GOT3 (cell line): ENCODE results near the gene IL31RA.

Experiments used
- DNase-seq: peaks from one replicate; lab custom pipeline; 2025; ENCODE audit warnings: mixed read lengths; lab: John Stamatoyannopoulos, UW

IL31RA gene

GRCh38 chr5:55903121-55903701 lies 52.1 kb downstream of the IL31RA start:
- DNase-seq: no peak

GRCh38 chr5:55904152-55904551 lies 53.0 kb downstream of the IL31RA start:
- no peak for DNase-seq

- no peak for DNase-seq
Measured at GRCh38 chr5:55905251-55905650, 54.1 kb downstream of the IL31RA start.

GRCh38 chr5:55907927-55908326 lies 56.8 kb downstream of the IL31RA start:
- no peak for DNase-seq

DNA sequence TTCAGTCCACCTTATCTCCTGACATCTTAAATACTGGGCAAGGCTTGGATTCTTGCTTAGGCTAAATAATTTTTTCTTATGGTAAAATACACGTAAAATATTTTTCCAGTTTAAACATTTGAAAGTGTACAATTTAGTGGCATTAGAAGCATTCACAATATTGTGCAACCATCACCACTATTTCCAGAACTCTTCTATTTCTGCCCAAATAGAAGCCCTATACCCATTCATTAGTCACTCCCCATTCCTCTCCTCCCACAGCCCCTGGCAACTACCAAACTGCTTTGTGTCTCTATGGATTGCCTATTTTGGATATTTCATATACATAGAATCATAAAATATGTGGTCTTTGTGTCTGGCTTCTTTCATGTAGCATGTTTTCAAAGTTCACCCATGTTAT lies 57.6 kb downstream of the IL31RA start:
- DNase-seq: no peak

- DNase-seq: no peak
Measured at GRCh38 chr5:55911784-55912653, 60.9 kb downstream of the IL31RA start.

GRCh38 chr5:55913466-55914413 lies 62.6 kb downstream of the IL31RA start:
- DNase-seq: no peak

- DNase-seq: no peak
Measured at GRCh38 chr5:55914971-55915370, 63.8 kb downstream of the IL31RA start.

- DNase-seq: no peak
Measured at GRCh38 chr5:55915783-55916182, 64.6 kb downstream of the IL31RA start.

DNA sequence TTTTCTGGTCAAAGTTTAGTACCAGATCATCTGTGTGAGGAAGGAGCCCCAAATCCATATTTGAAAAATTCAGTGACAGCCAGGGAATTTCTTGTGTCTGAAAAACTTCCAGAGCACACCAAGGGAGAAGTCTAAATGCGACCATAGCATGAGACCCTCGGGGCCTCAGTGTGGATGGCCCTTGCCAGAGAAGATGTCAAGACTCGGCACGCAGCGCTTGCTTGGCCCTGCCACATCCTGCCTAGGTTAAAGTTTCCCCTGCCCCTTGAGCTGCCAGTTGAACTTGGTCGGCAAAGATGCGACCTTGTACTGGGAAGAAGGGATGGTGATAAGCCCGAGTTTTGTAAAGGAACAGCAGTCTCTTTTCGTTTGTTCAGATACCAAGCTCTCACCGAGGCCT lies 65.8 kb downstream of the IL31RA start:
- no peak for DNase-seq

DNA sequence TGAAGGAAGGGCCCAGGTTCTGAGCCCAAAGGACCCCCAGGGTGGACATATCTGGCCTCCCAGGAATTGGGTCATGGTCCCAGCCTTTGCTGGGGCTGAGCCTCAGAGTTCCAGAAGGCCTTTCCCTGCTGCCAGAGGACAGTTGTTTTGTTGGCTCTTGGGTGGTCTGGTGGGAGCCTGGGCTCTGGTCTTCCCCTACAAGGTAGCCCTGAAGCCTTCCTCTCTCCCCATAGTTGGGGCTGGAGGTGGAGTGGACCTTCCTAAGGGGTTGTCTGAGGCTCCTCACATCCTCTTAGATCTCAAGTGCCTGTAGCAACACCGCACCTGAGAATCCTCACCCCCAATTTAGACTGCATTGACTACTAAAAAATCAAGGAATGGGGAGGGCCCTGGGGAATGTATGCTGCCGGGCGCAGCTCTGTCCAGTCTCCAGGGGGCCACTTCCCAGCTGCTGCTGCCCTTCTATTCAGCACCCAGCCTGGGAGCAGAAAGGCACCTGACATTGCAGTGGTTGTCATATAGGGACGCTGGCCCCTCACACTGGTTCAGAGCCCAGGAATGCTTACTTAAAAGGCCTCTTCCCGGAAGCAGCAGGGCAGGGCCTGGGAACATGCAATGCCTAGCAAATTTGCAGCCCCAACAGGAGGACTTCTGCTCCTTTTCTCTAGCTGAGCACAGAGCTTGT lies 66.4 kb downstream of the IL31RA start:
- DNase-seq: no peak

DNA sequence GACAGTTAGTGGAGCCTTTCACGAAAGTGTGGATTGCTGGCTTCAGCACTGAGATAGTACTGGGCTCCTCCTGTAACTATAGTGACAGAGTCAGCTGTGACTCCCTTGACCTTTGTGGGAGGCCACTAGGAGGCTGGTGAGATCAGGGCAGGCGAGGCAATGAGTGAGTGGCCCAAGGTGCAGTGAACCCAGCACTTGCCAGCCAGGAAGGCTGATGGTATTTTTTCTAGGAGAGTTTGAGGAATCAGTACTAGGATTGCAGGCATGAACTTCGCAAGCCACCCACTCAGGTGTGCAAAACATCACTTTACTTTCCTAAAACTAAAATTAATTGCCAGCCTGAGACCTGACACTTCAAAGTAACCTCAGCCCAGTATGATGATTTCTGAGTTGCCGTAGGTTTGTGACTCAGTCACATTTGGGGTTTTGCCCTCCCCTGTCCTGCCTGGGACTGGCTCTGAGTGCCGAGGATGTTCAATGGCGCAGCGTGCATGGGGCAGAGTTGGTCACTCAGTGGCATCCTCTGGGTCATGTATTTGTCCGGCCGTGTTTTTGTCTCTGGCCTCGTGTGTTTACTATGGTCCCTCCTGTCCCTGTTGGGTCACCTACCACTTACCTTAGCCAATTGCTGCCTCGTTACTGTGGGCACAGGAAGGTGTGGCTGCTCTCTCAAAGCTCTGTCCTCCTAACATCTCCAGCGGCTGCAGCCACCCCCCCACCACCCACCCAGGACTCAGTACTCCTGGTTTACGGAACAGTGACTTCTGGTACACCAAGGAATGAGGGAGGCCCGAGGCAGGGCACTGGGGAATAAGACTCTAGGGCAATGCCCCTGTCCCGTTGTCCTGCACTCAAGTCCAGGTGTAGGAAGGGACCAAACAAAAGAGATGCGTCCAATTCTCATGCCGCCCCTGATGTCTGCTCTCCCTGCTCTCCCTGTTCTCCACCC lies 67.2 kb downstream of the IL31RA start:
- no peak for DNase-seq

GRCh38 chr5:55919625-55920024 lies 68.5 kb downstream of the IL31RA start:
- no peak for DNase-seq

DNA sequence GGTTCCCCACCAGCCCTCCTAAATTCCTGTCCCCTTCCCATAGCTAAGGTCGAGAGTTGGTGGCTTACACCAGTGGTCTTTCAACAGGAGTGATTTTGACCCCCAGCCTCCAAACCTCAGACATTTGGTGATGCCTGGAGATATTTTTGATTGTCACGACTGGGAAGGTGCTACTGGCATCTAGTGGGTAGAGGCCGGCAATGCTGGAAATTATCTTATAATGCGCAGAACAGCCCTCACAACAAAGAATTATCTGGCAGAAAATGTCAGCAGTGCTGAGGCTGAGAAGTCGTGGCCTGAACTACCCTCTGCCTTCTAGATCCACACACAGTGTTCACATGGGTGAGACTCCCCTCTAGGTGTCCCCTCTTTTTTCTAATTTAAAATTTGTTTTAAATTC lies 69.6 kb downstream of the IL31RA start:
- no peak for DNase-seq

- DNase-seq: no peak
Measured at GRCh38 chr5:55921617-55922016, 70.5 kb downstream of the IL31RA start.

DNA sequence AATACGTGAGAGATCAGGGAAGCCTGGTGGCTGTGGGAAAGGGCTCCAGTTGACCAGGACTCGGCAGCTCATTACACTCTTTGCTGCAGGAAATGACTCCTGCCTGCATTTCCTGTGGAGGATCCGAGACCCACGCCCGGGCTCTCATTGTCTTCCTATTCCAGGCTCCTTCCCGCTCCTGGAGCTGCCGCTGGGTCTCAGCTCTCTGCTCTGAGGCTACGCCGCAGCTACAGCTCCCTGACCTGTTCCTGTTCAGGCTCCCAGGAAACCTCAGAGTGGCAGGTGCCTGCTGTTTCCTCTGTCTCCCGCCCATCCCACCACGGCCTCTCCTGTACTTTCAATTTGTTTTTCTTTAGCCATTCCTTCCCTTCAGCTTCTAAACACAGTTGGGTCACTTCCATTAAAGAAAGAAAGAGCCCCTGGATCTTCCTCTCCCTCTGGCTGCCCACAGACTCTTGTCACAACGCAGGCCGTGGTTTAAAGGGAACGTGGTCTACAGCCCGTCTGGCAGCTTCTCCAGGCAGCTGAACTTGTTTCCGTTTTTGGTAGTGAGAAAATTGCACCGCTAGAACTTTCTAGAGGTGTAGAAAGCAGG lies 72.1 kb downstream of the IL31RA start:
- DNase-seq: no peak

GRCh38 chr5:55923865-55924500 lies 72.8 kb downstream of the IL31RA start:
- no peak for DNase-seq

DNA sequence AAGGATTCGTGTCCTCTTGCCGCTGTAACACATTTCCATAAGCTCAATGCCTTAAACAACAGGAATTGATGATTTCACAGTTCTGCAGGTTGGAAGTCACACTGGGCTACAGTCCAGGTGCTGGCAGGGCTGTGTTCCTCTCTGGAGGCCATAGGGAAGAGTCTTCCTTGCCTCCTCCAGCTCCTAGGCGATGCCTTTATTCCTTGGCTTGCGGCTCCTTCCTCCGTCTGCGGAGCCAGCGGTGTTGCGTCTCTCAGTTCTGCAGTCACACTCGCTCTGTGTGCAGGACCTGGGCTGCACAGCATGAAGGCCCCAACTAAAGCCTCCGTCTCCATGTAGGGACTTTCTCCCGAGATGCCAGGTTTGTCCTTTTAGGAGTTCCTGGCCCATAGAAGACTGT lies 73.6 kb downstream of the IL31RA start:
- no peak for DNase-seq

DNA sequence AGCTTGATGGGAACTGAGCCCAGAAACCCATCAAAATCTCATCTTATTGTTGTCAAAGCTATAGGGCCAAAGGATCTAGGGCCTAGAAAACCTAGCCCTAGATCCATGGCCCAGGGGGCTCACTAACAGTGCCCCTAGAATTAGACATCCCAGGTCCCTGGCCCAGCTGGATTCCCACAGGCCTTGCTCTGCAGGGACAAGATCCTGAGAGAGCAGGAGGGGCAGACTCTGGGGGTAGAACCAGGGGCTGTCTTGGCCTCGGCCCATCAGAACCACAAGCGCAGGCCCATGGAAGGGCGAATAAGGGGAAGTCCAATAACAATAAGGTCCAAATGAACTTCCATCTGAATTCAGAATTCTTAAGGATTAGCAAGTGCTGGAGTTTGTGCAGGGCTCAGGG lies 74.0 kb downstream of the IL31RA start:
- DNase-seq: no peak

DNA sequence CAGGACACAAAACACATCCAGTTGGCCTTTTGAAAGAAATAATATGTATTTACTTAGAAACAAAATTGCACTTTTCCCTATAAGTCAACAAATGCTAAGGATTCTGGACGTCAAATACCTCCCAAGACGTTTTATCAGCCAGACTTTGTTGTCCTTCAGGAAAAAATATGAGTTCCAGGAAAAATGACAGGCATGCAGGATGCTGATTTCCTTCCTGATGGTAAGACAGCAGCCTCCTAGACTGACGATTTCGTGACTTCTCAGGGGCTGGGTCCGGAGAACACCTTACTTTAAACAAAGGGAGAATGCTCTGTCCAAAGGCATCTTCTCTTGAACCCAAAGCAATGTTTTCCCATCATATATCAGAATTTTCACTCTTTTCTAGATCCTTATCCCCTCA lies 74.6 kb downstream of the IL31RA start:
- no peak for DNase-seq
